Activated naive CD4-positive, alpha-beta T cell treated with anti-CD3 and anti-CD28 coated beads, Interleukin-2, amount 10 ng/mL, durations not matched to agents 7 days and 5 days (primary cell): ENCODE measurements around the gene IMMP2L.

Source experiments
- CTCF ChIA-PET: fragments of 350-600 bp; sonication (Branson Sonifier 250); formaldehyde crosslinking; loops from one replicate; lab custom pipeline; 2021; ENCODE audit warnings: antibody characterized with exemption; lab: Charles Lee
- DNase-seq: peaks from one replicate; pipeline ENCODE4 v3.0.0-alpha.2; 2020
- H3K27ac Mint-ChIP-seq: one replicate; pipeline ENCODE4 v1.8.0; 2021; ENCODE audit warnings: mild to moderate bottlenecking, moderate library complexity, mixed read lengths
- H3K27me3 Mint-ChIP-seq: one replicate; pipeline ENCODE4 v1.8.0; 2021; ENCODE audit warnings: mild to moderate bottlenecking, mixed read lengths
- H3K36me3 Mint-ChIP-seq: one replicate; pipeline ENCODE4 v1.8.0; 2021; ENCODE audit warnings: mixed read lengths
- H3K4me1 Mint-ChIP-seq: one replicate; pipeline ENCODE4 v1.8.0; 2021; ENCODE audit warnings: mixed read lengths
- H3K4me3 Mint-ChIP-seq: one replicate; pipeline ENCODE4 v1.8.0; 2021; ENCODE audit warnings: mild to moderate bottlenecking, moderate library complexity, mixed read lengths
- H3K9me3 Mint-ChIP-seq: one replicate; pipeline ENCODE4 v1.8.0; 2021; ENCODE audit warnings: mixed read lengths

Gene IMMP2L

GRCh38 chr7:111433426-111433825 lies 128.9 kb downstream of the IMMP2L start:
- Mint-ChIP-seq H3K4me1 (no peaks in the 10 kb centered on the region), H3K27me3 (no peaks in the 10 kb centered on the region), H3K4me3 (no peak overlapping the region), H3K36me3 (no peaks in the 10 kb centered on the region), H3K27ac (no peak overlapping the region), H3K9me3 (peaks cover 26% of the 10 kb centered on the region)
- CTCF ChIA-PET, result interaction anchor here (0.5 kb wide), 1 partner anchor 34 kb away, joined by 3 read pairs; no protein-coding TSS in a partner anchor
- DNase-seq, result no peak

DNA sequence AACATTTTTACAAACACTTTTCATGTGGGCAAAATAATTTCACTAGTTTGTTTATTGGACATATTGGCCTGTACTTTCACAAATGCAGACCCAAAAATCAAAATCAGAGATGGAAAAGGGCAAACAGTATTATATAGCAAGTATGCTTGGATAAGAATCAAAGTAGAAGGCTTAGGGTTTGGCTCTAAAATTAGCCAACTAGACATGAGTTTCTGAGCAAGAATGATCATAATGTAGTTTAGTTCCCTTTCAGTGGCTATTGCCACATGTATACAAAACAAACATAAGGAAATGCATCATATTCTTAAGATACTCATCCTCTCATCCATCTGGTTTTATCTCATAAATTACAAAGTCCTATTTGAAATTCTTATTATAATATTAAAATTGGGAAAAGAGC lies 132.5 kb downstream of the IMMP2L start:
- no peak for DNase-seq
- no peaks in the 10 kb centered on the region for H3K27me3 Mint-ChIP-seq
- H3K36me3 Mint-ChIP-seq, result no peaks in the 10 kb centered on the region
- no peak overlapping the region for H3K27ac Mint-ChIP-seq
- CTCF ChIA-PET, result no interaction called here
- no peak overlapping the region for H3K4me3 Mint-ChIP-seq
- H3K9me3 Mint-ChIP-seq, result peaks cover 18% of the 10 kb centered on the region
- H3K4me1 Mint-ChIP-seq, result no peaks in the 10 kb centered on the region

GRCh38 chr7:111424768-111425167 lies 137.5 kb downstream of the IMMP2L start:
- CTCF ChIA-PET, result no interaction called here
- no peaks in the 10 kb centered on the region for H3K36me3 Mint-ChIP-seq
- H3K27ac Mint-ChIP-seq, result no peak overlapping the region
- no peaks in the 10 kb centered on the region for H3K27me3 Mint-ChIP-seq
- H3K9me3 Mint-ChIP-seq, result no peaks in the 10 kb centered on the region
- no peak for DNase-seq
- H3K4me1 Mint-ChIP-seq, result no peaks in the 10 kb centered on the region
- H3K4me3 Mint-ChIP-seq, result no peak overlapping the region

DNA sequence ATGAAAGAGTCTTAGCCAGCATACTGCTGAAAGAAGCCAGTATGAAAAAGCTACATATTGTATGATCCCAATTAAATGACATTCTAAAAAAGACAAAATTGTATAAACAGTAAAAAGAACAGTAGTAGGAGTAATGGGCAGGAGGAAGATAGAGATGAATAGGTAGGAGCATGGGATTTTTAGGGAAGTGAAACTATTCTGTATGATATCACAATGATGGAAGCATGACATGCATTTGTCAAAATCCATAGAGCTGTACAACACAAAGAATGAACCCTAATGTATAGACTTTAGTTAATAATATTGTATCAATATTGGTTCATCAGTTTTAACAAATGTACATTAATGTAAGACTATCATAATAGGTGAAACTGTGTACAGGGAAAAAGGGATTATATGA lies 147.9 kb downstream of the IMMP2L start:
- no peak for DNase-seq
- H3K4me3 Mint-ChIP-seq, result no peak overlapping the region
- CTCF ChIA-PET, result no interaction called here
- H3K27ac Mint-ChIP-seq, result no peak overlapping the region
- no peaks in the 10 kb centered on the region for H3K36me3 Mint-ChIP-seq
- no peaks in the 10 kb centered on the region for H3K9me3 Mint-ChIP-seq
- no peaks in the 10 kb centered on the region for H3K4me1 Mint-ChIP-seq
- H3K27me3 Mint-ChIP-seq, result no peaks in the 10 kb centered on the region

DNA sequence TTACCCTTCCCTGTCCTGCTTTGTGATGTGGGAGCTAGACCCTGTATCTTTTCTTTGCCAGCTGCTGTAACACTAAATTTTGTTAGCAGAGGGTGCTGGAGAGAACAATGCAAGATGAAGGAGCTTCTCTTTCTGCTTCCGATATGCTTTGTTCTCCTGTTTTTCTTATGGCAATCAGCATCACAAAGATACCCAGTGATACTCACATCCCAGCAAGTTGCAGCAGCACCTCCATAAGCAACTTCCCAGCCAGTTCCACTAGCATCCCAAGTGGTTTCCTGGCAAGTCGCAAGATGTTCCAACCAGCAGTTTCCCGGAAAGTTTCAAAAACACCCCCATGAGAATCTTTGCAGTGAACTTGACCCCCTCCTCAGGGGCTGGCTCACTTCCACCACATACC lies 148.6 kb downstream of the IMMP2L start:
- CTCF ChIA-PET, result no interaction called here
- Mint-ChIP-seq H3K9me3 (no peaks in the 10 kb centered on the region), H3K4me3 (no peak overlapping the region), H3K4me1 (no peaks in the 10 kb centered on the region), H3K27me3 (no peaks in the 10 kb centered on the region), H3K27ac (no peak overlapping the region), H3K36me3 (no peaks in the 10 kb centered on the region)
- no peak for DNase-seq

DNA sequence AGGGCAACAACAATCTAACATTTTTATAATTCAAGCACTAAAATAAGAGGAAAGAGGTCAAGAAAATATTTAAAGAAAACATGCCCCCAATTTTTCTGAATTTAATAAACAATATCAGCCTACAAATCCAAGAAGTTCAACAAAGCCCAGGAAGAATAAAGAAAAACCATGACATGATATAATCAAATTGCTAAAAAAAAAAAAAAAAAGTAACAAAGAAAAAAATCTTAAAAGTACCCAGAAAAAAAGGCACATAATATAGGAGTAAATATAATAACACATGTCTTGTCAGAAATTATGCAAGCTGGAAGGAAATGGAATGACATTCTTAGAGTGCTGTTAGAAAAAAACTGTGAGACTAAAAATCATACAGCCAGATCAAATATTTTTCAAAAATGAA lies 151.4 kb downstream of the IMMP2L start:
- CTCF ChIA-PET, result no interaction called here
- no peak overlapping the region for H3K4me3 Mint-ChIP-seq
- no peaks in the 10 kb centered on the region for H3K4me1 Mint-ChIP-seq
- H3K36me3 Mint-ChIP-seq, result no peaks in the 10 kb centered on the region
- DNase-seq, result no peak
- peaks cover 1% of the 10 kb centered on the region for H3K9me3 Mint-ChIP-seq
- no peak overlapping the region for H3K27ac Mint-ChIP-seq
- H3K27me3 Mint-ChIP-seq, result no peaks in the 10 kb centered on the region

- Mint-ChIP-seq H3K9me3 (peaks cover 1% of the 10 kb centered on the region), H3K27ac (no peak overlapping the region), H3K36me3 (no peaks in the 10 kb centered on the region), H3K4me1 (no peaks in the 10 kb centered on the region), H3K27me3 (no peaks in the 10 kb centered on the region), H3K4me3 (no peak overlapping the region)
- DNase-seq, result no peak
- CTCF ChIA-PET, result no interaction called here
These were observed 152.4 kb downstream of the IMMP2L start for GRCh38 chr7:111409714-111410422.

GRCh38 chr7:111408724-111409123 lies 153.6 kb downstream of the IMMP2L start:
- CTCF ChIA-PET, result no interaction called here

DNA sequence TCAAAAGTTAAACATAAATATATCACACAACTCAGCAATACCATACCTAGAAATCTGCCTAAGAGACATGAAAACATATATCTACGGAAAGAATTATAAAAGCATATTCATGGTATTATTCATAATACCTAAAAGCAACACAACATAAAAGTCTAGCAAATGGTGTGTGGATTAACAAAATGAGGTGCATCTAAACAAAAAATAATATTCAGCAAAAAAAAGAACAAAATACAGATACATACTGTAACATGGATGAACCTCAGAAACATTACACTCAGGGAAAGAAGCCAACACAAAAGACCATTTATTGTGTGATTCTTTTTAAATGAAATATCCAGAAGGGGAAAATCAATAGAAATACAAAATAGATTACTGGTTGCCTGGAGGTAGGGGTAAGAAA lies 155.0 kb downstream of the IMMP2L start:
- DNase-seq, result no peak
- Mint-ChIP-seq H3K9me3 (peaks cover 1% of the 10 kb centered on the region), H3K4me3 (no peak overlapping the region), H3K27ac (no peak overlapping the region), H3K36me3 (no peaks in the 10 kb centered on the region), H3K27me3 (no peaks in the 10 kb centered on the region), H3K4me1 (no peaks in the 10 kb centered on the region)
- CTCF ChIA-PET, result no interaction called here

More at GRCh38 chr7:111408724-111409123, 153.6 kb downstream of the IMMP2L start:
- no peak for DNase-seq
- H3K4me1 Mint-ChIP-seq, result no peaks in the 10 kb centered on the region
- no peaks in the 10 kb centered on the region for H3K36me3 Mint-ChIP-seq
- no peaks in the 10 kb centered on the region for H3K27me3 Mint-ChIP-seq
- H3K9me3 Mint-ChIP-seq, result peaks cover 1% of the 10 kb centered on the region
- H3K27ac Mint-ChIP-seq, result no peak overlapping the region
- no peak overlapping the region for H3K4me3 Mint-ChIP-seq

GRCh38 chr7:111405621-111406020 lies 156.7 kb downstream of the IMMP2L start:
- CTCF ChIA-PET, result no interaction called here
- no peak overlapping the region for H3K27ac Mint-ChIP-seq
- H3K27me3 Mint-ChIP-seq, result no peaks in the 10 kb centered on the region
- H3K4me3 Mint-ChIP-seq, result no peak overlapping the region
- H3K9me3 Mint-ChIP-seq, result peaks cover 1% of the 10 kb centered on the region
- H3K4me1 Mint-ChIP-seq, result no peaks in the 10 kb centered on the region
- DNase-seq, result no peak
- H3K36me3 Mint-ChIP-seq, result no peaks in the 10 kb centered on the region

DNA sequence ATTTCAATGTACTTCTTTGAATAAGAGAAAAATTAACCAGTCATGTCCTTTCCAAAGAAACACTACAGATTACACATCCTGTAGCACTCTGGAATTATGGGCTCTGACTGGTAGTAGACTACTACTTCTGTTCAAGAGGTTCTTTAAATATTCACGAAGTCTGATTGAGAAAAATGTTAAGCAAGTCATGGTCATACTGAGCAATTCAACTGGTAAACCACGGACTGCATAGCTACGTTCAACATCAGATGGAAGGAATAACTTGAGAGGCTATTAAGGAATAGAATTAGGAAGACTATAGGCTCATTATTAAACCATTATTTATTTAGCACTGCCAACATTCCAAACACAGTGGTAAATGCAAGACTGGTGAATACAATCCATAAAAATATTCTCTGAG lies 160.8 kb downstream of the IMMP2L start:
- Mint-ChIP-seq H3K27me3 (no peaks in the 10 kb centered on the region), H3K27ac (no peak overlapping the region), H3K4me1 (no peaks in the 10 kb centered on the region), H3K4me3 (no peak overlapping the region), H3K9me3 (peaks cover 1% of the 10 kb centered on the region), H3K36me3 (no peaks in the 10 kb centered on the region)
- CTCF ChIA-PET, result no interaction called here
- DNase-seq, result no peak

GRCh38 chr7:111400088-111400487 lies 162.2 kb downstream of the IMMP2L start:
- Mint-ChIP-seq H3K4me1 (no peaks in the 10 kb centered on the region), H3K27ac (no peak overlapping the region), H3K9me3 (no peaks in the 10 kb centered on the region), H3K4me3 (no peak overlapping the region), H3K27me3 (no peaks in the 10 kb centered on the region), H3K36me3 (no peaks in the 10 kb centered on the region)
- no peak for DNase-seq
- CTCF ChIA-PET, result no interaction called here

- H3K36me3 Mint-ChIP-seq, result no peaks in the 10 kb centered on the region
These were observed 167.4 kb downstream of the IMMP2L start for GRCh38 chr7:111394891-111395290.

DNA sequence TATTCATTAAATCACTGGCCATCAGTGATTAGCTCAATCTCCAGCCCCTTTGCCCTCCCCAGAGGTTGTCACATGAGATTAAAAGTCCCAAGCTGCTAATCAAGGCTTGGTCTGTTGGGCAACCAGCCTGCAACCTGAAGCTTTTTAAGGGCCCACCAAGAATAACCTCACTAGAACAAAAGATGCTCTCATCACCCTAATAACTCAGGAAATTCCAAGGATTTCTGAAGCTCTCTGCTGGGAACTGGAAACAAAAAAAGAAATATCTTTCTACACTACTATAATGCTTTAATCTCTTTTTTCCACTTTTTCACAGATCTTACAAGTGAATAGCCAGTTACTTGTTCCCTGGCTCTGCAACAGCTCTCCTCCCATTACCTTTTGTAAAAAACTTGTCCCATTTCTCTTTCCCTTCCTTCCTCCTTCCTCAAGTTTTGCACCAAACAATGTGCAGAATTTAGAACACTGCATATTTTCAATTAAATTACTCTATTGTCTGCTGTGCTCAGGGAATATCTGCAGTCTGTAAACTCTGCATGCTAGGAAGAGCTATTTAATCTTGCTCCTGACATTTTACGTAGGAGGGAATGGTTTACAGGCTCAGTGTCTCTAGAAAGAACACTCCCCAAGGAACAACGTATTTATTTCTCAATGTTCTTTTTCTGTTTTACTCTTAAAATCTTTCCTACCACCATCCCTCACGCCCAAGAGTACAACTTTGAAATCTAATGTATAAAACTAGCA lies 169.1 kb downstream of the IMMP2L start:
- no peak overlapping the region for H3K27ac Mint-ChIP-seq
- H3K4me3 Mint-ChIP-seq, result no peak overlapping the region
- DNase-seq, result no peak
- CTCF ChIA-PET, result no interaction called here
- no peaks in the 10 kb centered on the region for H3K36me3 Mint-ChIP-seq
- H3K27me3 Mint-ChIP-seq, result no peaks in the 10 kb centered on the region
- H3K9me3 Mint-ChIP-seq, result no peaks in the 10 kb centered on the region
- no peaks in the 10 kb centered on the region for H3K4me1 Mint-ChIP-seq

More at GRCh38 chr7:111394891-111395290, 167.4 kb downstream of the IMMP2L start:
- Mint-ChIP-seq H3K4me3 (no peak overlapping the region), H3K9me3 (no peaks in the 10 kb centered on the region), H3K27ac (no peak overlapping the region), H3K4me1 (no peaks in the 10 kb centered on the region), H3K27me3 (no peaks in the 10 kb centered on the region)
- DNase-seq, result no peak
- CTCF ChIA-PET, result no interaction called here

- CTCF ChIA-PET, result no interaction called here
- no peaks in the 10 kb centered on the region for H3K36me3 Mint-ChIP-seq
- DNase-seq, result no peak
- no peak overlapping the region for H3K27ac Mint-ChIP-seq
- no peak overlapping the region for H3K4me3 Mint-ChIP-seq
- no peaks in the 10 kb centered on the region for H3K4me1 Mint-ChIP-seq
- H3K27me3 Mint-ChIP-seq, result no peaks in the 10 kb centered on the region
- H3K9me3 Mint-ChIP-seq, result no peaks in the 10 kb centered on the region
These were observed 170.0 kb downstream of the IMMP2L start for GRCh38 chr7:111392294-111392693.
